A673 (cell line): ENCODE results near the gene SNAP29. TPM values are rescaled to one million over a fixed set of nuclear protein-coding genes. Genes with fewer than 3 reads are reported as not detected.

Experiments
- BruUV-seq: library from RNA; stranded (reverse); fragments of 400-500 nt; replicated peaks from 2 replicates; lab custom pipeline; 2021; lab: Mats Ljungman, UMichigan
- CTCF ChIA-PET: fragments of 300-600 bp; sonication (Branson Sonifier 250); formaldehyde crosslinking; loops from one replicate; lab custom pipeline; 2022; ENCODE audit warnings: antibody characterized with exemption; lab: Charles Lee
- POLR2A ChIA-PET: fragments of 300-600 bp; sonication (Branson Sonifier 250); formaldehyde crosslinking; loops from one replicate; lab custom pipeline; 2022; ENCODE audit warnings: antibody characterized with exemption; ENCODE audit not compliant: low non-redundant PET; lab: Charles Lee
- DNase-seq: peaks from one replicate; pipeline ENCODE4 v3.0.0-alpha.2; 2015; ENCODE audit warnings: low spot score
- H3K27ac ChIP-seq: fragments of 200-600 bp; sonication (generic); 2 replicates; pipeline ENCODE4 v1.5.1; 2016; ENCODE audit warnings: mixed run types, low read depth, mild to moderate bottlenecking, mixed read lengths, antibody characterized with exemption, low read length; ENCODE audit not compliant: poor library complexity, severe bottlenecking
- H3K27me3 ChIP-seq: fragments of 200-600 bp; sonication (generic); replicated peaks from 2 replicates; pipeline ENCODE4 v1.6.1; 2017; ENCODE audit warnings: mixed run types, low read depth, mild to moderate bottlenecking, mixed read lengths, antibody characterized with exemption, low read length; ENCODE audit not compliant: insufficient read depth, poor library complexity
- H3K36me3 ChIP-seq: fragments of 200-600 bp; sonication (generic); 2 replicates; pipeline ENCODE4 v1.6.1; 2016; ENCODE audit warnings: mixed run types, mild to moderate bottlenecking, mixed read lengths, antibody characterized with exemption, low read length; ENCODE audit not compliant: insufficient read depth, poor library complexity, severe bottlenecking
- H3K4me1 ChIP-seq: fragments of 200-600 bp; sonication (generic); 2 replicates; pipeline ENCODE4 v1.6.1; 2017; ENCODE audit warnings: mixed run types, mild to moderate bottlenecking, mixed read lengths, antibody characterized with exemption, low read length; ENCODE audit not compliant: insufficient read depth, poor library complexity, severe bottlenecking
- H3K4me3 ChIP-seq: fragments of 200-600 bp; sonication (generic); 2 replicates; pipeline ENCODE4 v1.5.1; 2016; ENCODE audit warnings: low read depth, mixed run types, mild to moderate bottlenecking, mixed read lengths, low read length; ENCODE audit not compliant: poor library complexity, severe bottlenecking
- H3K9me3 ChIP-seq: fragments of 200-600 bp; sonication (generic); 2 replicates; pipeline ENCODE4 v1.6.1; 2016; ENCODE audit warnings: mixed run types, low read depth, mild to moderate bottlenecking, mixed read lengths, antibody characterized with exemption, low read length; ENCODE audit not compliant: poor library complexity, severe bottlenecking
- CTCF ChIP-seq: fragments of 300-800, 200-600 bp; sonication (generic); conservative IDR thresholded peaks from 2 replicates; pipeline ENCODE4 v1.5.1; 2017; ENCODE audit warnings: low read depth, mild to moderate bottlenecking, antibody characterized with exemption, low read length, moderate library complexity, mixed read lengths
- EZH2 ChIP-seq: fragments of 200-600 bp; sonication (generic); IDR thresholded peaks from 2 replicates; pipeline ENCODE4 v1.6.1; 2017; ENCODE audit warnings: borderline replicate concordance, low read depth, mild to moderate bottlenecking, mixed read lengths, antibody characterized with exemption, low read length; ENCODE audit not compliant: poor library complexity, severe bottlenecking
- intact Hi-C: fragments of 100-400 bp; cut with micrococcal nuclease; formaldehyde crosslinking; loops from one replicate; pipeline ENCODE4 v1.10.0; 2022; ENCODE audit not compliant: unreplicated experiment
- total RNA-seq: library from RNA; stranded (reverse); gene quantifications from 2 replicates; pipeline ENCODE4 v1.2.3, GENCODE V29; 2021

SNAP29 gene
- total RNA-seq, 1 experiment from 2014 or later: 35.3 TPM

- Histone ChIP-seq H3K27ac (no peak overlapping the region), H3K36me3 (peaks cover 8% of the 10 kb centered on the region), H3K9me3 (no peaks in the 10 kb centered on the region), H3K4me3 (no peak overlapping the region), H3K4me1 (no peaks in the 10 kb centered on the region), H3K27me3 (no peaks in the 10 kb centered on the region)
- no peak for DNase-seq
- intact Hi-C loops: no loop called here
- CTCF ChIA-PET: no interaction called here
- POLR2A ChIA-PET: no interaction called here
- no TSS peak for BruUV-seq
- TF ChIP-seq CTCF (no peak), EZH2 (no peak)
Measured at GRCh38 chr22:20811171-20811570, 47.6 kb upstream of the SNAP29 start.

- no peak for TF ChIP-seq EZH2
- no peak for TF ChIP-seq CTCF
- BruUV-seq: no TSS peak
- ChIA-PET CTCF (no interaction called here), POLR2A (no interaction called here)
- DNase-seq: no peak
- Histone ChIP-seq H3K27ac (no peak overlapping the region), H3K36me3 (peaks cover 7% of the 10 kb centered on the region), H3K4me3 (no peak overlapping the region), H3K9me3 (no peaks in the 10 kb centered on the region), H3K27me3 (no peaks in the 10 kb centered on the region), H3K4me1 (no peaks in the 10 kb centered on the region)
- intact Hi-C loops: no loop called here
Measured at GRCh38 chr22:20811971-20812660, 46.7 kb upstream of the SNAP29 start.

GRCh38 chr22:20813056-20813455 lies 45.8 kb upstream of the SNAP29 start:
- no TSS peak for BruUV-seq
- TF ChIP-seq EZH2: no peak
- no peak for TF ChIP-seq CTCF
- H3K9me3 ChIP-seq: no peaks in the 10 kb centered on the region
- no peak for DNase-seq
- ChIA-PET CTCF (no interaction called here), POLR2A (no interaction called here)
- no peaks in the 10 kb centered on the region for H3K27me3 ChIP-seq
- intact Hi-C loops: no loop called here
- peaks cover 4% of the 10 kb centered on the region for H3K36me3 ChIP-seq
- H3K4me1 ChIP-seq: no peaks in the 10 kb centered on the region
- no peak overlapping the region for H3K27ac ChIP-seq
- no peak overlapping the region for H3K4me3 ChIP-seq
